ENCODE measurements around the gene RABL6. TPM values are rescaled to one million over a fixed set of nuclear protein-coding genes. Genes with fewer than 3 reads are reported as not detected.

The RABL6 gene
- total and polyA plus RNA-seq, 5 donors from 2014 or later: 9.4 to 63.6 (median 11.4) TPM

- Mint-ChIP-seq H3K27me3 (peaks cover 6% of the 10 kb centered on the region), H3K4me3 (peak overlapping the region; percentile 87 to 94 (median 88)), H3K36me3 (peaks cover 6% of the 10 kb centered on the region), H3K4me1 (peaks cover 8 to 46% (median 14%) of the 10 kb centered on the region in 4 donors), H3K27ac (peak overlapping the region; percentile 26 to 86 (median 79)), H3K9me3 (no peaks in the 10 kb centered on the region)
- DNase-seq: no peak
- no peak for ATAC-seq (ENCODE audit: low read depth in 2 of 2)
- H3K27me3 ChIP-seq (ENCODE audit: control insufficient read depth, insufficient read depth, low read length): no peaks in the 10 kb centered on the region
- H3K4me1 ChIP-seq (ENCODE audit: control insufficient read depth, insufficient read depth, low read length, poor library complexity, severe bottlenecking): peaks cover 36% of the 10 kb centered on the region
- peak overlapping the region; percentile 88 for H3K27ac ChIP-seq (ENCODE audit: insufficient read depth, low read length, poor library complexity, severe bottlenecking)
- peak overlapping the region; percentile 30 for H3K4me3 ChIP-seq (ENCODE audit: low read depth, low read length)
- H3K36me3 ChIP-seq (ENCODE audit: control insufficient read depth, insufficient read depth, low read length): peaks cover 7% of the 10 kb centered on the region
- no peaks in the 10 kb centered on the region for H3K9me3 ChIP-seq (ENCODE audit: control insufficient read depth in 2 of 2, low read length in 2 of 2)
Observed at GRCh38 chr9:136806631-136807201, 1.0 kb upstream of the RABL6 start.

- Mint-ChIP-seq H3K4me3 (peak overlapping the region; percentile 87 to 93 (median 88)), H3K9me3 (no peaks in the 10 kb centered on the region), H3K36me3 (peaks cover 13% of the 10 kb centered on the region), H3K4me1 (peaks cover 8 to 52% (median 19%) of the 10 kb centered on the region in 4 donors), H3K27me3 (no peaks in the 10 kb centered on the region), H3K27ac (peak overlapping the region; percentile 43 to 84 (median 47))
- ATAC-seq (ENCODE audit: low read depth in 2 of 2) (peak; percentile 39 to 52), DNase-seq (peak; percentile 33 to 49 (median 40))
- no peak overlapping the region for H3K27ac ChIP-seq (ENCODE audit: insufficient read depth, low read length, poor library complexity, severe bottlenecking)
- peaks cover 43% of the 10 kb centered on the region for H3K4me1 ChIP-seq (ENCODE audit: control insufficient read depth, insufficient read depth, low read length, poor library complexity, severe bottlenecking)
- H3K9me3 ChIP-seq (ENCODE audit: control insufficient read depth in 2 of 2, low read length in 2 of 2): no peaks in the 10 kb centered on the region
- H3K4me3 ChIP-seq (ENCODE audit: low read depth, low read length): peak overlapping the region; percentile 82
- H3K36me3 ChIP-seq (ENCODE audit: control insufficient read depth, insufficient read depth, low read length): peaks cover 7% of the 10 kb centered on the region
- no peaks in the 10 kb centered on the region for H3K27me3 ChIP-seq (ENCODE audit: control insufficient read depth, insufficient read depth, low read length)
Observed at GRCh38 chr9:136808075-136808805, 492 bp downstream of the RABL6 start.

GRCh38 chr9:136808806-136809158 lies 1.0 kb downstream of the RABL6 start:
- no peaks in the 10 kb centered on the region for H3K27me3 Mint-ChIP-seq
- ATAC-seq (ENCODE audit: low read depth in 2 of 2): no peak

GRCh38 chr9:136814725-136815421 lies 7.1 kb downstream of the RABL6 start:
- peak overlapping the region in 2 of 3 donors; percentile 37 to 39 for H3K27ac Mint-ChIP-seq
- H3K4me1 Mint-ChIP-seq: peaks cover 9 to 37% (median 24%) of the 10 kb centered on the region in 4 donors
- no peaks in the 10 kb centered on the region for H3K27me3 Mint-ChIP-seq
- ATAC-seq (ENCODE audit: low read depth in 2 of 2) (no peak), DNase-seq (no peak)
- H3K4me3 Mint-ChIP-seq: peak overlapping the region in 2 of 4 donors; percentile 49 to 74
- peaks cover 27% of the 10 kb centered on the region for H3K36me3 Mint-ChIP-seq
- peaks cover 3% of the 10 kb centered on the region for H3K36me3 ChIP-seq (ENCODE audit: control insufficient read depth, insufficient read depth, low read length)
- no peak overlapping the region for H3K4me3 ChIP-seq (ENCODE audit: low read depth, low read length)
- H3K9me3 Mint-ChIP-seq: no peaks in the 10 kb centered on the region
- peaks cover 11% of the 10 kb centered on the region for H3K4me1 ChIP-seq (ENCODE audit: control insufficient read depth, insufficient read depth, low read length, poor library complexity, severe bottlenecking)
- no peaks in the 10 kb centered on the region for H3K27me3 ChIP-seq (ENCODE audit: control insufficient read depth, insufficient read depth, low read length)
- H3K9me3 ChIP-seq (ENCODE audit: control insufficient read depth in 2 of 2, low read length in 2 of 2): no peaks in the 10 kb centered on the region
- no peak overlapping the region for H3K27ac ChIP-seq (ENCODE audit: insufficient read depth, low read length, poor library complexity, severe bottlenecking)

More at GRCh38 chr9:136808806-136809158, 1.0 kb downstream of the RABL6 start:
- H3K9me3 Mint-ChIP-seq: no peaks in the 10 kb centered on the region
- peaks cover 7% of the 10 kb centered on the region for H3K36me3 ChIP-seq (ENCODE audit: control insufficient read depth, insufficient read depth, low read length)
- peaks cover 43% of the 10 kb centered on the region for H3K4me1 ChIP-seq (ENCODE audit: control insufficient read depth, insufficient read depth, low read length, poor library complexity, severe bottlenecking)
- H3K4me3 Mint-ChIP-seq: peak overlapping the region; percentile 87 to 93 (median 88)
- H3K4me1 Mint-ChIP-seq: peaks cover 8 to 53% (median 20%) of the 10 kb centered on the region in 4 donors
- H3K9me3 ChIP-seq (ENCODE audit: control insufficient read depth in 2 of 2, low read length in 2 of 2): no peaks in the 10 kb centered on the region
- H3K27ac ChIP-seq (ENCODE audit: insufficient read depth, low read length, poor library complexity, severe bottlenecking): no peak overlapping the region
- H3K36me3 Mint-ChIP-seq: peaks cover 19% of the 10 kb centered on the region
- no peaks in the 10 kb centered on the region for H3K27me3 ChIP-seq (ENCODE audit: control insufficient read depth, insufficient read depth, low read length)
- DNase-seq: peak in 1 of 3 donors; percentile 10
- H3K27ac Mint-ChIP-seq: peak overlapping the region; percentile 43 to 84 (median 47)
- H3K4me3 ChIP-seq (ENCODE audit: low read depth, low read length): peak overlapping the region; percentile 82

- Histone ChIP-seq H3K4me1 (ENCODE audit: control insufficient read depth, insufficient read depth, low read length, poor library complexity, severe bottlenecking) (peaks cover 8% of the 10 kb centered on the region), H3K36me3 (ENCODE audit: control insufficient read depth, insufficient read depth, low read length) (no peaks in the 10 kb centered on the region), H3K27me3 (ENCODE audit: control insufficient read depth, insufficient read depth, low read length) (no peaks in the 10 kb centered on the region), H3K4me3 (ENCODE audit: low read depth, low read length) (no peak overlapping the region), H3K27ac (ENCODE audit: insufficient read depth, low read length, poor library complexity, severe bottlenecking) (no peak overlapping the region), H3K9me3 (ENCODE audit: control insufficient read depth in 2 of 2, low read length in 2 of 2) (no peaks in the 10 kb centered on the region)
- no peak for ATAC-seq (ENCODE audit: low read depth in 2 of 2)
- peaks cover 24% of the 10 kb centered on the region for H3K36me3 Mint-ChIP-seq
- no peak for DNase-seq
- H3K4me1 Mint-ChIP-seq: peaks cover 6 to 33% (median 20%) of the 10 kb centered on the region in 4 donors
- no peak overlapping the region for H3K4me3 Mint-ChIP-seq
- no peaks in the 10 kb centered on the region for H3K27me3 Mint-ChIP-seq
- H3K27ac Mint-ChIP-seq: peak overlapping the region in 1 of 3 donors; percentile 39
- H3K9me3 Mint-ChIP-seq: no peaks in the 10 kb centered on the region
Observed at GRCh38 chr9:136815422-136815782, 7.7 kb downstream of the RABL6 start.

GRCh38 chr9:136820971-136821825 lies 13.4 kb downstream of the RABL6 start:
- no peak for DNase-seq
- H3K4me3 Mint-ChIP-seq: no peak overlapping the region

GRCh38 chr9:136821826-136822544 lies 14.2 kb downstream of the RABL6 start:
- Mint-ChIP-seq H3K36me3 (peaks cover 2% of the 10 kb centered on the region), H3K27ac (no peak overlapping the region)
- no peak for ATAC-seq (ENCODE audit: low read depth in 2 of 2)

More at GRCh38 chr9:136820971-136821825, 13.4 kb downstream of the RABL6 start:
- Histone ChIP-seq H3K36me3 (ENCODE audit: control insufficient read depth, insufficient read depth, low read length) (peaks cover 9% of the 10 kb centered on the region), H3K27me3 (ENCODE audit: control insufficient read depth, insufficient read depth, low read length) (no peaks in the 10 kb centered on the region), H3K9me3 (ENCODE audit: control insufficient read depth in 2 of 2, low read length in 2 of 2) (no peaks in the 10 kb centered on the region), H3K4me3 (ENCODE audit: low read depth, low read length) (no peak overlapping the region), H3K27ac (ENCODE audit: insufficient read depth, low read length, poor library complexity, severe bottlenecking) (no peak overlapping the region), H3K4me1 (ENCODE audit: control insufficient read depth, insufficient read depth, low read length, poor library complexity, severe bottlenecking) (no peaks in the 10 kb centered on the region)
- Mint-ChIP-seq H3K27ac (no peak overlapping the region), H3K9me3 (no peaks in the 10 kb centered on the region), H3K36me3 (peaks cover 6% of the 10 kb centered on the region), H3K27me3 (no peaks in the 10 kb centered on the region), H3K4me1 (peaks cover 2 to 15% (median 5%) of the 10 kb centered on the region in 4 donors)
- no peak for ATAC-seq (ENCODE audit: low read depth in 2 of 2)

More at GRCh38 chr9:136821826-136822544, 14.2 kb downstream of the RABL6 start:
- peaks cover 9% of the 10 kb centered on the region for H3K36me3 ChIP-seq (ENCODE audit: control insufficient read depth, insufficient read depth, low read length)
- no peak overlapping the region for H3K27ac ChIP-seq (ENCODE audit: insufficient read depth, low read length, poor library complexity, severe bottlenecking)
- no peak overlapping the region for H3K4me3 Mint-ChIP-seq
- no peaks in the 10 kb centered on the region for H3K27me3 Mint-ChIP-seq
- no peaks in the 10 kb centered on the region for H3K27me3 ChIP-seq (ENCODE audit: control insufficient read depth, insufficient read depth, low read length)
- H3K9me3 ChIP-seq (ENCODE audit: control insufficient read depth in 2 of 2, low read length in 2 of 2): no peaks in the 10 kb centered on the region
- no peaks in the 10 kb centered on the region for H3K4me1 ChIP-seq (ENCODE audit: control insufficient read depth, insufficient read depth, low read length, poor library complexity, severe bottlenecking)
- no peaks in the 10 kb centered on the region for H3K9me3 Mint-ChIP-seq
- no peak overlapping the region for H3K4me3 ChIP-seq (ENCODE audit: low read depth, low read length)
- no peak for DNase-seq
- peaks cover 0 to 11% (median 4%) of the 10 kb centered on the region in 4 donors for H3K4me1 Mint-ChIP-seq

Data from CD4-positive, CD25-positive, alpha-beta regulatory T cell (primary cell).